Gastrocnemius medialis (tissue), 4 donors: ENCODE data around the gene ENHO. TPM values are rescaled to one million over a fixed set of nuclear protein-coding genes. Genes with fewer than 3 reads are reported as not detected.

ENCODE experiments used
- ATAC-seq, 2 donors: fragments of 150-250 bp; one replicate each; pipeline ENCODE4 v1.9.1; 2016
- DNase-seq, 2 donors: peaks; one replicate each; pipeline ENCODE4 v3.0.0-alpha.2; 2019
- H3K27ac ChIP-seq, 4 donors: fragments of 200-600 bp; sonication (generic); 1 replicate in 1 of 4; 2 replicates in 3 of 4; pipeline ENCODE4 v1.5.1; 2016 to 2018; ENCODE audit warnings: mild to moderate bottlenecking in 2 of 4, moderate library complexity in 1 of 4
- H3K27me3 ChIP-seq, 3 donors: fragments of 200-600 bp; sonication (generic) in 2 of 3; 1 replicate in 1 of 3; 2 replicates in 2 of 3; pipeline versions ENCODE4 v1.5.1 to v1.6.0; 2016 to 2019; ENCODE audit warnings: mild to moderate bottlenecking in 1 of 3, moderate library complexity in 1 of 3
- H3K36me3 ChIP-seq, 2 donors: fragments of 200-600 bp; sonication (generic) in 1 of 2; one replicate each; pipeline ENCODE4 v1.5.1; 2017 to 2018
- H3K4me1 ChIP-seq, 2 donors: fragments of 200-600 bp; sonication (generic) in 1 of 2; one replicate each; pipeline ENCODE4 v1.5.1; 2016 to 2017; ENCODE audit warnings: mild to moderate bottlenecking in 2 of 2
- H3K4me3 ChIP-seq, 4 donors: fragments of 200-600 bp; sonication (generic) in 3 of 4; 1 replicate in 1 of 4; 2 replicates in 3 of 4; pipeline ENCODE4 v1.5.1; 2016 to 2019; ENCODE audit warnings: mild to moderate bottlenecking in 2 of 4
- H3K9me3 ChIP-seq, 3 donors: fragments of 200-600 bp; sonication (generic) in 2 of 3; 1 replicate in 1 of 3; 2 replicates in 2 of 3; pipeline ENCODE4 v1.5.1; 2016 to 2019
- POLR2A ChIP-seq, 2 donors: fragments of 450-650 bp; IDR thresholded peaks; one replicate each; pipeline ENCODE4 v1.6.1; 2017; ENCODE audit warnings: antibody characterized with exemption in 2 of 2, mild to moderate bottlenecking in 2 of 2, moderate library complexity in 2 of 2
- in situ Hi-C, 4 donors: fragments of 200-750 bp; cut with MboI; loops; one replicate each; pipeline versions ENCODE4 v1.15.0 to v1.8.0; 2017; ENCODE audit warnings: low sequenced_read_pairs in 4 of 4
- intact Hi-C: fragments of 100-400 bp; cut with DNase I; formaldehyde crosslinking; loops from one replicate; pipeline ENCODE4 v1.15.1; 2023; ENCODE audit warnings: low total_unique reads
- total RNA-seq, 4 donors: library from RNA; depleted of rRNA; stranded (reverse); fragments of >200 nt; gene quantifications; one replicate each; pipeline versions ENCODE4 v1.1.0 to v1.2.3, GENCODE V29; 2016
- TF ChIP-seq, protein P1 (sequence below), 5 experiments: fragments of 450-650 bp in 3 of 5; fragments of 200-600 bp in 2 of 5; sonication (generic) in 2 of 5; IDR thresholded peaks in 4 of 5; conservative IDR thresholded peaks in 1 of 5; 1 replicate in 4 of 5; 2 replicates in 1 of 5; pipeline ENCODE4 v1.5.1; 2016 to 2019; ENCODE audit warnings: antibody characterized with exemption in 5 of 5, mild to moderate bottlenecking in 3 of 5, moderate library complexity in 3 of 5

ENHO gene
- total RNA-seq, 4 donors from 2014 or later: 0.65 TPM; not detected in 3

- DNase-seq: no peak
- H3K9me3 ChIP-seq: no peaks in the 10 kb centered on the region
- peaks cover under 1 to 4% of the 10 kb centered on the region in 2 donors for H3K4me1 ChIP-seq
- no peak overlapping the region for H3K4me3 ChIP-seq
- TF ChIP-seq POLR2A (IDR thresholded peaks at IDR 0.05): no peak
- TF ChIP-seq, protein P1, sequence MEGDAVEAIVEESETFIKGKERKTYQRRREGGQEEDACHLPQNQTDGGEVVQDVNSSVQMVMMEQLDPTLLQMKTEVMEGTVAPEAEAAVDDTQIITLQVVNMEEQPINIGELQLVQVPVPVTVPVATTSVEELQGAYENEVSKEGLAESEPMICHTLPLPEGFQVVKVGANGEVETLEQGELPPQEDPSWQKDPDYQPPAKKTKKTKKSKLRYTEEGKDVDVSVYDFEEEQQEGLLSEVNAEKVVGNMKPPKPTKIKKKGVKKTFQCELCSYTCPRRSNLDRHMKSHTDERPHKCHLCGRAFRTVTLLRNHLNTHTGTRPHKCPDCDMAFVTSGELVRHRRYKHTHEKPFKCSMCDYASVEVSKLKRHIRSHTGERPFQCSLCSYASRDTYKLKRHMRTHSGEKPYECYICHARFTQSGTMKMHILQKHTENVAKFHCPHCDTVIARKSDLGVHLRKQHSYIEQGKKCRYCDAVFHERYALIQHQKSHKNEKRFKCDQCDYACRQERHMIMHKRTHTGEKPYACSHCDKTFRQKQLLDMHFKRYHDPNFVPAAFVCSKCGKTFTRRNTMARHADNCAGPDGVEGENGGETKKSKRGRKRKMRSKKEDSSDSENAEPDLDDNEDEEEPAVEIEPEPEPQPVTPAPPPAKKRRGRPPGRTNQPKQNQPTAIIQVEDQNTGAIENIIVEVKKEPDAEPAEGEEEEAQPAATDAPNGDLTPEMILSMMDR (IDR thresholded peaks at IDR 0.05 in 4 of 5, conservative IDR thresholded peaks at IDR 0.05 in 1 of 5): no peak
- intact Hi-C loops (no loop called here), in situ Hi-C loops (loop anchor here in 1 of 4 donors (25.0 kb wide), 1 partner anchor 94 kb away; the partner anchor contains the start of genes DCTN3 and RPP25L)
- H3K36me3 ChIP-seq: no peaks in the 10 kb centered on the region
- H3K27me3 ChIP-seq: no peaks in the 10 kb centered on the region
- no peak overlapping the region for H3K27ac ChIP-seq
- no peak for ATAC-seq
Measured at GRCh38 chr9:34518110-34518616, 4.6 kb downstream of the ENHO start.

- Histone ChIP-seq H3K27ac (no peak overlapping the region), H3K4me3 (no peak overlapping the region), H3K36me3 (no peaks in the 10 kb centered on the region), H3K4me1 (no peaks in the 10 kb centered on the region), H3K27me3 (no peaks in the 10 kb centered on the region), H3K9me3 (no peaks in the 10 kb centered on the region)
- no peak for ATAC-seq
- no peak for TF ChIP-seq POLR2A (IDR thresholded peaks at IDR 0.05)
- TF ChIP-seq, protein P1 (IDR thresholded peaks at IDR 0.05 in 4 of 5, conservative IDR thresholded peaks at IDR 0.05 in 1 of 5): no peak
- intact Hi-C loops: no loop called here
- in situ Hi-C loops: loop anchor here in 1 of 4 donors (25.0 kb wide), 1 partner anchor 95 kb away; the partner anchor contains the start of genes DCTN3 and RPP25L
- no peak for DNase-seq
Measured at GRCh38 chr9:34517185-34517584, 5.6 kb downstream of the ENHO start.

DNA sequence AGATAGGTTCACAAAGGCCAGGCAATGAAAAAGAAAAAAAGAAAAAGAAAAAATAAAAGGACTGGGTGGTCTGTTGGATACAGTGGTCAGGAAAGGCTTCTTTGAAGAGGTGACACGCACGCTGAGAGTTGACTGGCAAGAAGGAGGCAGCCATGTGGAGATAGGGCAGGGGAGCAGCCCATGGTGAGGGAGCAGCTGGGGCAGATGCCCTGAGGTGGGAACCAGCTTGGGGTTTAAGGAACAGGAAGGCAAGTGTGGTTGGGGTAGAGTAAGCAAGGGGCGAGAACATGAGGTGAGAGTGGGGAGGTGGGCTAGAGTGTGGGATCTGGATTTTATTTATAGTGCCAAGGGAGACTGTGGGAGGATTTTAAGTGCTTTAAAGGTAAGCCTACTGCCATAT is 6.8 kb downstream of the ENHO start:
- Histone ChIP-seq H3K4me1 (no peaks in the 10 kb centered on the region), H3K27me3 (no peaks in the 10 kb centered on the region), H3K9me3 (no peaks in the 10 kb centered on the region), H3K4me3 (no peak overlapping the region), H3K36me3 (no peaks in the 10 kb centered on the region), H3K27ac (no peak overlapping the region)
- intact Hi-C loops: no loop called here
- TF ChIP-seq, protein P1 (IDR thresholded peaks at IDR 0.05 in 4 of 5, conservative IDR thresholded peaks at IDR 0.05 in 1 of 5): no peak
- TF ChIP-seq POLR2A (IDR thresholded peaks at IDR 0.05): no peak
- ATAC-seq (no peak), DNase-seq (no peak)
- in situ Hi-C loops: loop anchor here in 1 of 4 donors (25.0 kb wide), 1 partner anchor 96 kb away; the partner anchor contains the start of genes DCTN3 and RPP25L

- intact Hi-C loops: no loop called here
- in situ Hi-C loops: loop anchor here in 1 of 4 donors (25.0 kb wide), 1 partner anchor 97 kb away; the partner anchor contains the start of genes DCTN3 and RPP25L
- H3K27ac ChIP-seq: no peak overlapping the region
- no peaks in the 10 kb centered on the region for H3K27me3 ChIP-seq
- no peaks in the 10 kb centered on the region for H3K36me3 ChIP-seq
- H3K4me3 ChIP-seq: no peak overlapping the region
- no peak for ATAC-seq
- TF ChIP-seq, protein P1 (IDR thresholded peaks at IDR 0.05 in 4 of 5, conservative IDR thresholded peaks at IDR 0.05 in 1 of 5): no peak
- no peak for TF ChIP-seq POLR2A (IDR thresholded peaks at IDR 0.05)
- DNase-seq: no peak
- H3K4me1 ChIP-seq: peaks cover 0 to under 1% of the 10 kb centered on the region in 2 donors
- H3K9me3 ChIP-seq: no peaks in the 10 kb centered on the region
Measured at GRCh38 chr9:34514816-34515215, 8.0 kb downstream of the ENHO start.
